ENCODE results near the gene PEMT.
A peak's percentile ranks its signal among the peaks of the same experiment; 100 is the strongest.
"Not testable (repeated sequence)": the region's sequence is repeated elsewhere in the genome, so short reads cannot be mapped to it uniquely, and the experiment has no call there.

PEMT gene

GRCh38 chr17:17591355-17592298 lies at the start of gene PEMT:
PEMT (minus strand) TSS chr17:17591708; CDS start chr17:17591626, 82 bp downstream.
- DNase-seq, result peak; percentile 87

DNA sequence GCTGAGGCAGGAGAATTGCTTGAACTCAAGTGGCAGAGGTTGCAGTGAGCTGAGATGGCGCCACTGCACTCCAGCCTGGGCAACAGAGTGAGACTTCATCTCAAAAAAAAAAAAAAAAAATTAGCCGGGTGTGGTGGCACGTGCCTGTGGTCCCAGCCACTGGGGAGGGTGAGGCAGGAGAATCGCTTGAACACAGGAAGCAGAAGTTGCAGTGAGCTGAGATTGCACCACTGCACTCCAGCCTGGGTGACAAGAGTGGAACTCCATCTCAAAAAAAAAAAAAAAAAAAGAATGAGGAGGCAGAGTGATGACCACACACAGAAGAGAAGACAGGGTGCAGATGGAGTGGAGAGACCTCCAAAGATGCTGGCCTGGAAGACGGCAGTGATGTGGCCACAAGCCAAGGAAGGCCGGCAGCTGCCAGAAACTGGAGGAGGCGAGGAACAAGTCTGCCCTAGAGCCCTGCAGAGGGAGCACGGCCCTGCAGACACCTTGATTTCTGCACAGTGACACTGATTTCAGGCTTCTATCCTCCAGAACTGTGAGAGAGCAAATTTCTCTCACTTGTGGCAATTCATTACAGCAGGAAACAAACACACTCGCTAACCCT lies 48.3 kb upstream of the PEMT start:
- DNase-seq, result not testable (repeated sequence)

- no peak for DNase-seq
Observed at GRCh38 chr17:17638467-17638866, 47.0 kb upstream of the PEMT start.

GRCh38 chr17:17636272-17636885 lies 44.9 kb upstream of the PEMT start:
- DNase-seq, result no peak

GRCh38 chr17:17635537-17636271 lies 44.2 kb upstream of the PEMT start:
- DNase-seq, result not testable (repeated sequence)

GRCh38 chr17:17635126-17635525 lies 43.6 kb upstream of the PEMT start:
- DNase-seq, result no peak

GRCh38 chr17:17633310-17633709 lies 41.8 kb upstream of the PEMT start:
- DNase-seq, result no peak

GRCh38 chr17:17632690-17633089 lies 41.2 kb upstream of the PEMT start:
- not testable (repeated sequence) for DNase-seq

DNA sequence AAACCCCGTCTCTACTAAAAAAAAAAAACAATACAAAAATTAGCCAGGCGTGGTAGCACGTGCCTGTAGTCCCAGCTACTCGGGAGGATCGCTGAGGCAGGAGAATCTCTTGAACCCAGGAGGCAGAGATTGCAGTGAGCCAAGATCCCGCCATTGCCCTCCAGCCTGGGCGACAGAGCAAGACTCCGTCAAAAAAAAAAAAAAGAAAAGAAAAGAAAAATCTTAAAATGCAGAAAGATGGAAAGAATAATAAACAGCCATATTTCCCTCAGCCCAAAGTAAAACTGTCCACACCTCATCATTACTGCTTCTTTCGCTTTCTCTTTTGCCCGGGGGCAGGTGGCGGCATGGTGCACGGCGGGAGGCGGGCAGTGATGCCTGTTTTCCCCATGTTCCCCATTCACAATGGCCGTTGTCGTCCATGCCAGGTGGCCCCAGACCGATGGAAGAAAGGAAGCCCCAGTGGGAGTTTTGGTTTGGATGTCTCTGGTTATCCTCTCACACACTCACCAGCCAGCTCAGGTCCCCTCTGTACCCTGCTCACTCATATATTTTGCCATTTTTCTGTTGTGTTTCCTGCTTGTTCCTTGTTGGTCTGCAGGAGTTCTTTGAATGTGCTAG lies 37.0 kb upstream of the PEMT start:
- no peak for DNase-seq

DNA sequence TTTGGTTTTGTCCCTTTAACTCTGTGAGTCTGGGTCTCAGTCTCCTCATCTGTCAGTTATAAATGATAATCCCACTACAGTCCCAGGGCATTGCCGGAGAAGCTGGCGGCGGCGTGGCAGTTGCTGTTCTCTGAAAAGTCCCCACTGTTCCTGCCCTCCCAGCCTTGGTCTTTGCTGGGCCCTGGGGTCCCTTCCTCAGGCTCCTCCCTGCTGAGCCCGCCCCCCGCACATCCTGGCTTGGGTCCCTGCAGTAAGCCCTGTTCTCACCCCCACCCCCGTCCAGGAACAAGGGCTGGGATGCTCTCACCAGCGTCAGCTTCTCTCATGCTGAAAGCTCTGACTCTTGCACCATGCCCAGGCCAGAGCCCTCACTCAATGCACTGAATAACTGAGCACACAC lies 35.3 kb upstream of the PEMT start:
- DNase-seq, result no peak

- DNase-seq, result no peak
Observed at GRCh38 chr17:17626151-17626805, 34.8 kb upstream of the PEMT start.

- DNase-seq, result no peak
Observed at GRCh38 chr17:17624741-17625140, 33.2 kb upstream of the PEMT start.

- no peak for DNase-seq
Observed at GRCh38 chr17:17623904-17624303, 32.4 kb upstream of the PEMT start.

GRCh38 chr17:17621254-17621653 lies 29.7 kb upstream of the PEMT start:
- DNase-seq, result no peak

DNA sequence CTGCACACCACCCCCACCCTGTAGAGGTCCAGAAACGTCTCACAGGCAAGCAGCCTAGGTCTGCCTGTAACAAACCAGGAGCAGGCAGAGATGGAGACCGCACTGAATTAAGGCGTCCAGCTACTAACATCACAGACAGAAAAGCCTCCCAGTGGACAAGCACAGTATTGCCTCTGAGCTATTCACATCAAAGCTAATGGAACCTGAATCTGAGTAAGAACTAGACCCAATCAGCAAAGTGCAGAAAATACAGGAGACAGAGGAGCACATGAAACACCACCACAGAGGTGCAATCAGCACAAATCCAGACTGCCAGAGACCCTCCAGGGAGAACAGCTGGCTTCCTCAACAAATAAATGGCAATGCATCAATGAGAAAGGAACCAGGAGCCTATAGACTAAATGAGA lies 22.2 kb upstream of the PEMT start:
- no peak for DNase-seq

DNA sequence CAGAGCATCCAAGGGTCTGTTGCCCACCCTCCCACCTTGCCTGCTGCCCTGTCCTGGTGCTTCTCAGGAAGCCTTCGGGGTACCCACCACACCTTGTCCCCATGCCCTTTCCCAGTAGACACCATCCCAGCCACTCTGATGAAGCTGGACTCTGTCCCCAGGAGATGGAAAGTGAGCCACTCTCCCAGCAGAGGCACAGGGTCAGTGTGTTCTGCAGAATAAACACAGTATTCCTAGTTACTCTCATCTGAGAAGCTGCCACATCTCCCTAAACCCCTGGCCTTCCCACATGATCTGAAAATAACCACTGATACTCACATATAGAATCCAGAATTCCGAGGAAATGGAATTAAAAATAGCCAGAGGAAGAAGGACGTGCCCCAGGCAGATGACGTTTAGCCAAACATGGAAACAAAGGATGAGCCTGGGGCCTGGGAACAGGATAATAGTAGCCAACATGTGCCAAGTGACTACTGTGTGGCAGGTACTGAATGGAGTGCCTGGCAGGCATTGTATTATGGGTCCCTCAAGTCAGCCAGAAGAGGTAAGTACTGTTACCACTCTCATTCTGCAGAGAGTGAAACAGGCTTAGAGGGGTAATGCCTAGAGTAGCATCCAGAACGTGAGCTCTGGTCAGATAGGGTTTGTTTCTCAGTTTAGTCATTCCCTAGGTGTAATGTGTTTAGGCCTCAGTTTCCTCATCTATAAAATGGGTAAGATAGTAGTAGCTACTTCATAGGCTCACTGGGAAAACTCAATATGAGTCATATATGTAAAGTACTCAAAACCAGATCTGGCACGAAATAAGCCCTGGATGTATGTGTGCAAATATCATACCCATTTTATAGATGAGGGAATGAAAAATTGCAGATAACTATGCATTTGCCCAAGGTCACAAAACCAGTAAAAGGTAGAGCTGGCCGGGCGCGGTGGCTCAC lies 20.8 kb upstream of the PEMT start:
- no peak for DNase-seq

- DNase-seq, result no peak
Observed at GRCh38 chr17:17609121-17609520, 17.6 kb upstream of the PEMT start.

- no peak for DNase-seq
Observed at GRCh38 chr17:17606416-17607000, 15.0 kb upstream of the PEMT start.

DNA sequence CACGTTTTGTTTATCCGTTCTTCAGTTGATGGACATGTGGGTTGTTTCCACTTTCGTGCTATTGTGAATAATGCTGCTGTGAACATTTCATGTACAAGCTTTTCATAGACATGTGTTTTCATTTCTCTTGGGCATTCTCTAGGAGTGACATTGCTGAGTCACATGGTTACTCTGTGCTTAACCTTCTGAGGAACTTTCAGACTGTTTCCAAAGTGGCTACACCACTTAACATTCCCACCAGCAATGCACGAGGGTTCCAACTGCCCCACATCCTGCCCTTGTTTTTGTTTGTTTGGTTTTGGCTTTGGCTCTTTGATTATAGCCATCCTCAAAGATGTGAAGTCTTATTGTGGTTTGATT lies 14.2 kb upstream of the PEMT start:
- no peak for DNase-seq

GRCh38 chr17:17605083-17605728 lies 13.7 kb upstream of the PEMT start:
- DNase-seq, result no peak

Data from NCI-H2029 (cell line).